GDM1 (cell line): ENCODE measurements around the gene AGPS.
"Not testable (repeated sequence)": the region's sequence is repeated elsewhere in the genome, so short reads cannot be mapped to it uniquely, and the experiment has no call there.

Source experiments
- DNase-seq: peaks from one replicate; lab custom pipeline; 2025; lab: John Stamatoyannopoulos, UW

Gene AGPS

DNA sequence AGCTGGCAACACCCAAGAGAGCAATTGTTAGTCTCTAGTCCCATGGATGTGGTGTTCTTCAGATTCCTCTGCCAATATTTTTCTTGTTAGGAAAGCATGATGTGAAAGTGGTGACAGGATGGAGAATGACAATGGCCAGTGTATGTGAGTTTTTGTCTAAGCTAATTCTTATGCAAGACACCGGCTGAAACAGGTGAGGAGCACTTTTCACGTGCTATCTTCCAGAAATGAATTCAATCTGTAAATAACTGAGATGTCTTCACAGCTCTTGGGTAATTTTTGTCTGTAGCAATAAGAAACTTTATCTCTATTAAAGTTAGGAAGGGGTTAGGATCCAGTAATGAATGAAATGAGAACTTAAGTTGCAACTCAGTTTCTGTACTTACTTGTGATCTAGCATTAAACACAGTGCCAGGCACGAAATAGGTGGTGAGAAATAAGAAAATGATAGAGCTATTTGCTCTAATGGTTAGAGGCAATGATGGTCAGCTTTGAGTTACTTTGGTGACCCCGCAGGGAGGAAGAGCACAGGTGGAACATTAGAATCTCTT lies 676 bp upstream of the AGPS start:
- no peak for DNase-seq

DNA sequence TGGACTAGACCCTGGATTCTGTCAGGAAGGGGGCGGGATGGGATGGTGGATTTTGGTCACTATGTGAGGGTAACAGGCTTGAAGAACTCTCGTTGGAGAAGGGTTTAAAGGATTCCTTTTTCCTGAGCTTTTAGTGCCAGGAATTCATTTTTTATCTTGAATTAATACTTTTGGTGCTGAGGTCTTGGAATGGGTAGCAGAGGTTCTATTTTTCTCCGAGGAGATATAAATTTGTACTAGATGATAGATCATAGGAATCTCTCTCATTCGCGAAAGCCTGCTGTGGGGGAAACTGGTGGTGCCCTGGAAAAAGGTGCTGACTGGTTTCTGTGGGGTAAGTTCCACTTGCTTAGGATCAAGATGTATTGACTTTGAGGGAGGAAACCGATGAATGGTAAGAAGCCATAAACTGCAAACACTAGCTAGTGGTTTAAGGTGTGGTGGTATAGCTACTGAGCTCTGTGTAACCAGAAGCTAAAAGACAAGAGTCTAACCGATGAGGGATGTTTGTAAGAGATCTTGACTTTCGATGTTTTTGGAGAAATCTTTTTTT lies 706 bp downstream of the AGPS start:
- DNase-seq: no peak

DNA sequence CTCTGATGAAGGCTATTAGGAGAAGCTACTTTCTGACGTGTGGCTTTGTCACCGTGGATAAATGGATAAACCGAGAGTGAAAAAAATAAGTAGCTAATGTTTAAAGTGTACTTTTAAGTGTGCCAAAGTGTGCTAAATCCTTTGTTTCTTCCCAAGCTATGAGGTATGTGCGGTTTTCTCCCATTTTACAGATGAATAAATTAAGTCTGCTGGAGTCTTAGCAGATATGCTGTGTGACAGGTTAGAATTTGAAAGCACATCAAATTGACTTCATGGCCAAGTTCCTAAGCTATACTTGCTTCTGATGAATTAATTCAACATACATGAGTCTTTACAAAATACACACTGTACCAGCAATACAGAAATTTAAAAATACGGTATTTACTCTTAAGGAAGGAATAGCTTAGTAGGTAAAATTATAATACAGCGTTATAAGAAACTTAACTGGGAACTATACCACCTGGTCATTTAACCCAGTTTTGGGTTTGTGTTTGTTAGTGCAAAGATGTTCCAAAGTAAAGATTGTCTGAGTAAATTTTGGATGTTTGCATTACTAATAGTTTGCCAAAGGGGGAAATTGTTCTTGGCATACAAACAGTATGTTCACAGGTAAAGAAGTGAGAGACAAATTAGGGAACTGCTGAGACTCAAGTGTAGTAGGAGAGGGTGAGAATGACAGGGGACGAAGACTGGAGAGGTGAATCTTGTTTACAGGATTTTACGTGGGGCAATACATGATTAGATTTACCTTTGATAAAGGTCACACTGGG lies 1.4 kb downstream of the AGPS start:
- DNase-seq: no peak

DNA sequence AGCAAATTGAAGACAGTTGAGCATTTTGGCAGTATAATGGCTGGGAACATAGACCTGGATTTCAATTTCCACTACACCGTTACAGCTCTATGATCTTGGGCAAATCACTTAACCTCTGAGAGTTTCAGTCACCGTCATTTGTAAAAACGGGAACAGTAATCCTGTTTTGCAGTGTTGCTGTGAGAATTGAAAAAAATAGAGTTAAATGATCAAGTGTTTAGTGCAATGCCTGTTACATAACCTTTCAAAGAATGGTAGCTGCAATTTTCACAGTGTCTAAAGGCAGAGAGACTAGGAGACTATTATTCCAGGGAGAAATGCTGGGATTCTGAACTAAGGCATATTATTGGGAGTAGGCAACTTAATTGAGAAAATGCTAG lies 2.0 kb downstream of the AGPS start:
- no peak for DNase-seq

DNA sequence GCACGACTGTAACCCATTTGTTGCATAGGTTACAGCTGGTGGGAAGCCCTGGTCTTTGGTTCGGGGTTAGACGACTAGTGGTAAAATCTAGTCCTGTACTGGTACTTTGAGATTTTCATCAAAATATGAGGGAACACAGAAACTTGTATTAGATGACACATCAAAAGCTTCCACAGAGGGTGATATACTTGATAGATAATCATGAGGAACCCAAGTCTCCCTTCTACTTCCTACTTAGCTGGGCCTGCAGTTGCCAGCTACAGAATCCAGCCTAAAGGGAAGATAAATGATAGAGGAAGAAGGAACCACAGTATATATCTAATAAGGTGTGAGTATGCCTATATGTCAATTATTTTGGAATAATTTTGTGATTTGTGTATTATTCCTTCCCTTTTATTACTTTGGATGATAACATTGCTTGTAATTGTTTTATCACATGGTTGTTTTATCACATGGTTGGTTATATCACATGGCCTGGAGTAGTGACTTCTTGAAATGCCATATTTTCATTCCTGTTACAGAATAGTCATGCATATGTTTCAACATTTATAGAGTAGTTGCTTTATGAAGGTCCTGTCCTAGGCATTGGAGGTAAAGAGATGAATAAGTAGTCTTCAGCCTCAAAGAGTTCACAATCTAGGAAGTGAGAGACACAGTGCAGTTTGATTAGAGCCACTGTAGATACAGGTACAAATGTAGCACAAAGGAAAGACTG lies 2.9 kb downstream of the AGPS start:
- no peak for DNase-seq

DNA sequence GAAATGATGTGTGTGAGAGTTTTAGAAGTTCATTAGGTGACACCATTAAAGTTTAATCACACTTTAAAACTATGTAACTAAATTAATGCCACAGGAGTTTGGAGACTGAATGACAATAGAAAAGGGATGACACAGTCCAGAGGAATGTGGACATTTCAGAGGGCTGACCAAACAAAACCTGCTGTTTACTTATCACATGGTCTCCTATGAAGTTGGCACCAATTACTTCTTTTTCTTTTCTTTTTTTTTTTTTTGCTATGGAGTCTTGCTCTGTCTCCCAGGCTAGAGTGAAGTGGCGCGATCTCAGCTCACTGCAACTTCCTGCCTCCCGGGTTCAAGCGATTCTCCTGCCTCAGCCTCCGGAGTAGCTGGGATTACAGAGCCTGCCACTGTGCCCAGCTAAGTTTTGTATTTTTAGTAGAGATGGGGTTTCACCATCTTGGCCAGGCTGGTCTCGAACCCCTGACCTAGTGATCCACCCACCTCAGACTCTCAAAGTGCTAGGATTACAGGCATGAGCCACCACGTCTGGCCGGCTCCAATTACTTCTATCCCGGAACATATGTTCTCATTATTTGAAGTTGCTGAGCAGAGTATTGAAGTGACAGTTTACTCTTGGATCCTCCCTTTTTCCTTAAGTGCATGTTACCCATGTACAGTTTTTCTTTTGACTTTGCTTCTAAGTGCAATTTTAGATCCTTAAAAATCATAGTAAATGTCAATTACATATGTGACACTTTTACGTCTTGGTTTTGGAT lies 4.3 kb downstream of the AGPS start:
- no peak for DNase-seq

DNA sequence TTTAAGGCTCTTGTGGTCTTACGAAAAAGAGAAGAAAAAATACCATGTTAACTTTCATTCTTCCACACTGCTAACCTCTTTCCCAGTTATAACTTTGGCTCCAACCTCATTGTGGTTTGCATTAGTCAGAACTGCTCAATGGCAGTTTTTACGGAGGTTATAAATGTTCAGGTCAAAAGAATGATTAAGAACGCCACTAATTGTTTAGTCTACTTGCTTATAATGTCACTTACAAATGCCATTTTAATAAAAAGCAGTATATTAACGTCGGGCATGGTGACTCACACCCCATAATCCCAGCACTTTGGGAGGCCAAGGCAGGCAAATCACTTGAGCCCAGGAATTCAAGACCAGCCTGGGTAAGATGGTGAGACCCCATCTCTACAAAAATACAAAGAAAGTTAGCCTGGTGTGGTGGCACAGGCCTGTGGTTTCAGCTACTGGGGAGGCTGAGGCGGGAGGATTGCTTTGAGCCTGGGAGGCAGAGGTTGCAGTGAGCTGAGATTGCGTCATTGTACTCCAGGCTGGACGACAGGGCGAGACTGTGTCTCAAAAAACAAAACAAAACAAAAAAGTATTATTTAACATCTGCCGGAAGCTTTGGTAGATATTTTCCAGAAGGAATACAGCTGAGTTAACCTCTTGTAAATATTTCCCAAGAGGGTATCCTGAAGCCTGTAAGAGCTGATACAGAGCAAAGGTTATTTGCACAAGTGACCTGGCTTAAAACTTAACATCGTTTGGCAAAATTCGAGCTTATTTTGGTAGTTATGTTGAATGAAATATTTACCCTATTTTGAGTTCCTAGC lies 5.1 kb downstream of the AGPS start:
- DNase-seq: no peak

DNA sequence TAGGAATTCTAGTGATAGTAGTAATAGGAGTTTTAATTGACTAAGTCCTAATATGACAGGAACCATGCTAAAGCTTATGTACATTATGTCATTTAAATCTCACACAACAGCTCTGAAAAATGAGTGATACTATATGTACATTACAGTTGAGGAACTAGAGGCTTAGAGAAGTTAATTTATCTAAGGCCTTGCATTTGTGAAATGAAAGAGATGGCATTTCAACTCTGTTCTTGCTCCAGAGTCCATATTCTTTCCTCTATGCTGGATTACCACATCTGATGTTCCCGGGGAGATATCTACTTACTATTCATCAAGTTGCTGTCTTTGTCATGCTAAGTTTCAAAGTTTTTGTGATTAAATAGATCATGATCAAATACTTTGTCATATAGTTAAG lies 5.7 kb downstream of the AGPS start:
- DNase-seq: no peak

DNA sequence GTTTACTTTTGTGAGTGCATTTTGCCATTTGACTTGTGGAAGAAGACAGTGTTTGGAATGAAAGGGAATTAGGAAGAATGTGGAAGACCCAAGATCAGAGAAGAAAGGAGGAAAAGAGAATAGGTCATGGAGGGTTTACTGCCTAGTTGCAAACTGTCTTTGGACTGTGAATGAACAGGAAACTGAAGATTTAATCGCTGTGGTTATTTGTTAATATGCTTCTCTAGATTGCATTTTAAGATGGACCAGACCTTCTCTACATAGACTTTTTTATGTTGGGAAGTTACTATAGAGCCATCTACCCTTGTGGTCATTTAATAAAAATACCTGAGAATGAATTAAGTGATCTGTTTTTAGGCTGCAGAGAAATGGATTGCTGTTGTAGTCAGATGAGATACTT lies 6.2 kb downstream of the AGPS start:
- DNase-seq: no peak

DNA sequence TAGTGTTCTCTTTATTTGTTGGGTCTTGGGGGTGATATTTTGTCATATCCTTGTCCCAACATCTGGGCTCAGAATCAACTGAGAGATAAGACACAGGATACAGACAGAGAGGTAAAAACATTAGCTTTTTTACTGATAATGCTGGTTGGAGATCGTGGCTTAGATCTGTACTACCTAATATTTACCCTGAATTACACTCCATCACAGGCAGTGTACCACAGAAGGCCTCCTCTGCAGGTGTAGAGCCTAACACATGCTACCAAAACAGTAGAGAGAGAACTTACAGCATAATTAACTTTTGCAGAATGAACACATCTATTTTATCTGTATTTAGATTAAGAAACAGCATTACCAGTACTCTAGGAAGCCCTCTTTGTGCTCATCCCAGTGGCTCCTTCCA lies 6.8 kb downstream of the AGPS start:
- DNase-seq: no peak

DNA sequence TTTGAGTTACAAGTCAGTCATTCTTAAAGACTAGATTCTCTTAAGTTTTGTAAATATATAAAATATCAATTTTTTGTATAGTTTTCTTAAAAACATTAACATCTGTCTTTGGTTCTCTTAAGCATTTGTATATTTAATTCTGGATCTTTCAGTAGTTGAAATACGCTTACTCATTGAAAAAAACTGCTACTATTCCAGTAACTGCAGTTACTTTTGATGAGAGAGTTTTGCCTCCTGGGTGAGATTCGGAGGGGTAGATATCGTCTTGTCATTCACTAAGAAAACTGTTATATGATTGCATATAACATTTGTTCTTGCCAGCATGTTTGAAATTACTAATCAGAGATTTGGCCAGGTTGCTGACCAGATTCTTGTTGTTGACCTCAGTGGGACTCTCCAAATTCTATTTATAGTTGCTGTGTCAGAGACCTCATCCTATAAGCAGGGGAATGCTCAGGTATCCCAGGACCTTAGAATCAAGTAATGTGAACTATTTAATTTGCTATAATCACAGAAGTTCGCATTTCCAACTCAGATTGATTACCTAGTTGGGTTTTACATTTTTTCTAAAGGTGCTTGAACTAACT lies 7.9 kb downstream of the AGPS start:
- DNase-seq: no peak

DNA sequence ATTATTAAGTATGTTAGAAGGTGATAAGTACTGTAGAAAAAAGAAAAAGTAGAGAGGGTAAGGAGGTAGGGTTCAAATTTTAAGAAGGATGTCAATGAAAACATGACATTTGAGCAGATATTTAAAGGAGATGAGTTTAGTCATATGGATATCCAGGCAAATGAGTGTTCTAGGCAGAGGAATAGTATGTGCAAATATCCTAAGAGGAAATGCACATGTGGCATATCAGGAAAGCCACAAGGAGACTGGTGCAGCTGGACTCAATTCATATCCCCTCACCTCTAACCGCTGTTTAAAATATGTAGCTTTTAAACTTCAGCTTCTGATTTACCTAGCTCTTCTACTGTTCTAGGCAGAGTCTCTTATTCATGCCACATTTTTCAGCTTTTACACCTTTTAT lies 9.5 kb downstream of the AGPS start:
- no peak for DNase-seq

DNA sequence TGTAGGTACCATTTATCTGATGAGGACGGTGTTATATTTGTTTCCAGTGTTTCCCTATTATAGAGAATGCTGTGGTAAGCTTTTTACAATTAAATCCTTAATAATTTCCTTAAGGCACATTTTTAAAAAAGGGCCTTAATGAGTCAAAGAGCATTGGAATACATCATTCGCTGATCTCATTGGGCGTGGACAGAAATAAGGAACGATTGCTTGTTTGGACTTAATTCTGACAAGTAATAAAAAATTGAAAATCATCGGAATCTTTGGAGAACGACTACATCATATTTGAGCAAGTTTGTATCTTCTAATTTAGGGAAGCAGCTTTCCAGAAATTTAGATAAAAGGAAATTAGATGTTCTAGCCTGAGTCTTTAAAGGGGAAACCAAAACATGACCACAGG lies 11.3 kb downstream of the AGPS start:
- DNase-seq: no peak

DNA sequence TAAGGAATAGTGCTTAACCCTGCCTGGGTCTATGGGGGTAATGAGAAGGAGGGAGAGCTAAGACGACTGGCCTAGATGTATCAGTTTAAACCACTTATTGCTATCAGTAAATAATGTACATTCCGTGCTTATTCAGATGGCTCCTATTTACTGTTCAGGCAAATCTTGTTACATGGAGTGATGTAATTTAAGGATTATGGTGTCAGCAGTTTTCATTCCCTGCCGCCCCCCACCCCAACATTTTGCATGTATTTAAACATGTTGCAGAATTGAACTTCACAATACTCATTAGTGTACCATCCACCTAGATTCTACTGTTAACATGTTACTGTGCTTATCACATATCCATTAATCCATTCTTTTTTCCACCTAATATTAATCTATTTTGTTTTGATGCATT lies 11.7 kb downstream of the AGPS start:
- DNase-seq: no peak

DNA sequence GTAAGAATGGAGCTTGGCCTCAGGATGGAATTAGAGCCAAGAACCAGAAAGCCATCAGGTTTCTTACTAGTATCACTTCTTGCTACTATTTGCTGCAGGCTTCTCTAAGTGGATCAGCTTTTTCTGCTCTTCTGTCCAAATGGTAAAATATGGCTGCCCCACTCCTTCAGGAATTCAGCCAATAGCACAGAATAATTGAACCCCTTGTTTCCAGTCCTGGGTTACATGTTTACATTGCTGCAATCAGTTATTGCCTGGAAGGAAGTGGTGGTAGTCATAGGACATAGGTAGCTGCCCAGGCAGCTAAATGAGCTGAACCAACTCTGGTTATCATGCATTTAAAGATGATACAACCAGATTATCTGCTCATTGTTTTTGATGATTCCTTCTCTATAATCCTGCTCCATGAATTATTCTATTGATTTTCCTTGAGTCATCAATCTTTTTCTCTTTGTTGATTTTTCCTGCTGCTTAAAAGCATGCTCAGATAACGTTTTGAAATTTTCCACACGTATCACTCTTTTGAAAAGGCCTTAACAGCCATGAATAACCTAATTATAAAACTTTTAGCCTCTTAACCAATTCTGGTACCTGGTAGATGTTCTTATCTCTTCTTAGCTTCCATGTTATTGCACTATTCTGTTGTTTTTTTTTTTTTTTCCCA lies 12.6 kb downstream of the AGPS start:
- DNase-seq: no peak

DNA sequence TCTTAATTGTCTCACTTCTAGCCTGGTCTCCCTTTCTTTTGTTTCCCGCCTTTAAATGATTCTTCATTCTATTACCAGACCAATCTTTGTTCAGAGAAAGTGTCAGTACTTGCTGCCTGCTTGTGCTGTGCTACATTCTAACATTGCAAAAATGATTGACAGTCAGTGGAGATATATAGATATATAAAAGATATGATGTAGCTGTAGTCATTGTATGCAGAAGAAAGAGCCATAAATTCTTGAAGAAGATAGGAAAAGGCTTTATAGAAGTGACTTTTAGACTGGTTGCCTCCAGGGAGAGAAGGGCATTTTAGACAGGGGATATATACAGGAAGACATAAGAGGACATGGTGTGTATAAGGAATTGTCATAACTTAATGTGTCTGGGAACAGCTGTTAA lies 13.6 kb downstream of the AGPS start:
- no peak for DNase-seq

DNA sequence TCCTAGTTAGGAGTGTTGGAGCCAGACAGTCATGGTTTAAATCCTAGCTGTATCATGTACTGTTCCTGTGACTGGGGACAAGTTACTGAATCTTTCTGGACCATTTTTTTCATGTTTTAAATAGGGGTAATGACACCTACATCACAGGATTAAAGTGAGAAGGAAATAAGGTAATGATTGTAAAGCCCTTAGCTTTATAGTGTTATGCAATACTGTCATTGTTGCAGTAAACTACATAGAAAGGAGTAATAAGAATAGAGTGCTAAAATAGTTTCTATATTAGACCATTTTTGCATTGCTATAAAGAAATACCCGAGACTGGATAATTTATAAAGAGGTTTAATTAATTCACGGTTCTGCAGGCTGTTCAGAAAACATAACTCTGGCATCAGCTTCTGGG lies 14.5 kb downstream of the AGPS start:
- no peak for DNase-seq

DNA sequence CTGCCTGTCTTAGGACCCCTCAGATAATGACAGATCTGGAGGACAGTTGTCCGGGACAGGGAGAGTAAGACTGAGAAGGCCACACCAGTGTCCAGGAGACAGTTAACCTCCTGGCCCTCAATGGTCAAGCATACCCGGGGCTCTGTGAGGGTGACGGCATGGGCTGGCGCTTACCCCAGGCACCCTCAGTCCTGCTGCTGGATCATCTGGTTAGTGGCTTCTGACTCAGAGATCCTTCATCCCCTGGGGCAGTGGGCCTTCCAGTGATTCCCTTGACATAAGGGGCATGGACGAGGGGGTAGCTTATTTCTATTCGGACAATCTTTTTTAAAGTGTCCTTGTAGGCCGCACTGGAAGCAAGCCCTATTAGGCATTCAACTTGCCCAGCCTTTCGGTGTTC lies 18.1 kb downstream of the AGPS start:
- DNase-seq: not testable (repeated sequence)

DNA sequence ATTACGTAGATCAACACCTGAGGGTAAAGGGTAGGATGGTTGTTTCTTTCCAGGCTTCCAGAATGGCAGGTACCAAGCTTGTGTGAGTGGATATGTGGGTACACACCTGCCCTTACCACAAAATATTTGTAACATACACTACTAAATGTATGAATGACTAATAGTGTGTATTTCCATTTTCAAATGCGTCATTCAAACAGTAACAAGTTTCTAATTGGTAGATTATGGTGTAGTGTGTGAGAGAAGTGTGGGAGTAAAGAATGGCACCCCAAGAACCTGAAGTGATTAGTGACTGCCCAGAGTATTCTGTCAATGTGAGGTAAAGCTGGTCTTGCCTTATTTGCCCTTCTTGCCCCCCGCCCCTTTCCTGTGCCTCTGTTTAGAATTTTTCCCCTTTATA lies 21.1 kb downstream of the AGPS start:
- no peak for DNase-seq

DNA sequence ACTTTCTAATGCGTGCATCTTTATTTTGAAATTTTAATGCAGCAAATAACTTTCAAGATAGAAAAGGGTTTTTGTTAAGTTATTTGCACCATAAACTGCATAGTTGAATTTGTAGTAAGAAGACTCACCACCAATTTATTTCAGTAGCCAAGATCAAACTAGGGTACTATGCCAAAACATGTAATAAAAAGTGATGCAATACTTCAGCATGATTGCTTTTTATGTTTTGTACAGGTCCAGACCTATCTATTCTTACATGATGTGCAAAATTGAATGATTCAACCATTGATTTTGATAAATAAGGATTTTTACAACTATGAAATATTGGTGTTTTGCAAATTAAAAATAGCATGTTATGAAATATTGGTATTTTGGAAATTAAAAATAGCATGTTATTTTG lies 26.7 kb downstream of the AGPS start:
- DNase-seq: no peak

DNA sequence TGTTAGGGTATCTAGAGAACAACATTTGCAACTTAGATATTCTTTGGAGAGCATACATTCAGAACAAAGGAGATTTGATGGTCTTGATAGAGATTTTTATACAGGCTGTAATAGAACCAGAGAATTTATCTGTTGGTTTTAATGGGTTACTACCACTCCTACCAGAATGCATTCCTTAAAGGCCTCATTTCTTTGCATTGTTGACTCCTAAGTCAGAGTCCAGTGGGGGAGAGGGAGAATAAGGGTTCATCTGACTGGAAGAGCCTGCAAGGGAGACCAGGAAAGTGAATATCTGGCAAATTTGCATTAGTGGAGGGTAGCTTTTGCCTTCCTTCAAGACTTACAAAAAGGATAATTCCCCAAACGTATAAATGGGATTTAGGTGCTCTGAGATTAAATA lies 29.7 kb downstream of the AGPS start:
- DNase-seq: no peak
